SK-N-SH (cell line): ENCODE data around the gene HSD17B1. TPM values are rescaled to one million over a fixed set of nuclear protein-coding genes. Genes with fewer than 3 reads are reported as not detected.

ENCODE experiments used
- polyA plus RNA-seq, 3 experiments: library from polyadenylated mRNA; depleted of rRNA; stranded (reverse); fragments of >200 nt; gene quantifications; 2 replicates each; pipeline ENCODE4 v1.2.3, GENCODE V29; 2012

The HSD17B1 gene
- polyA plus RNA-seq, 1 of the 3 experiments (the other 2 are of a cell fraction), result 1.3 TPM

Other genes with a start within 250 kb of the HSD17B1 start
- gene STAT3, start 164.5 kb upstream of the HSD17B1 start, polyA plus RNA-seq (2012; rRNA removed), result 35.7 and 38.7 TPM in 2 replicates
- 264 and 290 TPM in 2 replicates for gene CAVIN1, start 129.7 kb upstream of the HSD17B1 start, polyA plus RNA-seq (2012; rRNA removed)
- gene ATP6V0A1, start 94.0 kb upstream of the HSD17B1 start, polyA plus RNA-seq (2012; rRNA removed), result 31.7 and 37.1 TPM in 2 replicates
- gene NAGLU, start 16.7 kb upstream of the HSD17B1 start, polyA plus RNA-seq (2012; rRNA removed), result 25.0 and 33.9 TPM in 2 replicates
- 56.6 and 69.4 TPM in 2 replicates for gene COASY, start 9.2 kb downstream of the HSD17B1 start, polyA plus RNA-seq (2012; rRNA removed)
- gene MLX, start 14.2 kb downstream of the HSD17B1 start, polyA plus RNA-seq (2012; rRNA removed), result 44.5 and 66.4 TPM in 2 replicates
- gene PSMC3IP, start 24.8 kb downstream of the HSD17B1 start, polyA plus RNA-seq (2012; rRNA removed), result 14.2 and 17.3 TPM in 2 replicates
- 13.3 and 24.9 TPM in 2 replicates for gene RETREG3, start 56.5 kb downstream of the HSD17B1 start, polyA plus RNA-seq (2012; rRNA removed)
- 72.4 and 145 TPM in 2 replicates for gene TUBG1, start 56.8 kb downstream of the HSD17B1 start, polyA plus RNA-seq (2012; rRNA removed)
- 27.6 and 33.9 TPM in 2 replicates for gene TUBG2, start 106.4 kb downstream of the HSD17B1 start, polyA plus RNA-seq (2012; rRNA removed)
- 9.8 and 12.8 TPM in 2 replicates for gene PLEKHH3, start 124.1 kb downstream of the HSD17B1 start, polyA plus RNA-seq (2012; rRNA removed)
- gene CCR10, start 128.9 kb downstream of the HSD17B1 start, polyA plus RNA-seq (2012; rRNA removed), result 2.2 and 3.1 TPM in 2 replicates
- 74.3 and 92.7 TPM in 2 replicates for gene CNTNAP1, start 129.6 kb downstream of the HSD17B1 start, polyA plus RNA-seq (2012; rRNA removed)
- gene EZH1, start 192.1 kb downstream of the HSD17B1 start, polyA plus RNA-seq (2012; rRNA removed), result 28.6 and 42.9 TPM in 2 replicates
- gene RAMP2, start 208.3 kb downstream of the HSD17B1 start, polyA plus RNA-seq (2012; rRNA removed), result 2.5 and 3.0 TPM in 2 replicates
- gene VPS25, start 220.5 kb downstream of the HSD17B1 start, polyA plus RNA-seq (2012; rRNA removed), result 127 and 158 TPM in 2 replicates
- gene WNK4, start 227.7 kb downstream of the HSD17B1 start, polyA plus RNA-seq (2012; rRNA removed), result 8.7 and 12.5 TPM in 2 replicates
- 90.5 and 103 TPM in 2 replicates for gene COA3, start 245.8 kb downstream of the HSD17B1 start, polyA plus RNA-seq (2012; rRNA removed)
- 0.26 TPM in 1 of 2 replicates, not detected in the other for gene CNTD1, start 245.9 kb downstream of the HSD17B1 start, polyA plus RNA-seq (2012; rRNA removed)